ENCODE data around the gene DNAH2.

Gene DNAH2

DNA sequence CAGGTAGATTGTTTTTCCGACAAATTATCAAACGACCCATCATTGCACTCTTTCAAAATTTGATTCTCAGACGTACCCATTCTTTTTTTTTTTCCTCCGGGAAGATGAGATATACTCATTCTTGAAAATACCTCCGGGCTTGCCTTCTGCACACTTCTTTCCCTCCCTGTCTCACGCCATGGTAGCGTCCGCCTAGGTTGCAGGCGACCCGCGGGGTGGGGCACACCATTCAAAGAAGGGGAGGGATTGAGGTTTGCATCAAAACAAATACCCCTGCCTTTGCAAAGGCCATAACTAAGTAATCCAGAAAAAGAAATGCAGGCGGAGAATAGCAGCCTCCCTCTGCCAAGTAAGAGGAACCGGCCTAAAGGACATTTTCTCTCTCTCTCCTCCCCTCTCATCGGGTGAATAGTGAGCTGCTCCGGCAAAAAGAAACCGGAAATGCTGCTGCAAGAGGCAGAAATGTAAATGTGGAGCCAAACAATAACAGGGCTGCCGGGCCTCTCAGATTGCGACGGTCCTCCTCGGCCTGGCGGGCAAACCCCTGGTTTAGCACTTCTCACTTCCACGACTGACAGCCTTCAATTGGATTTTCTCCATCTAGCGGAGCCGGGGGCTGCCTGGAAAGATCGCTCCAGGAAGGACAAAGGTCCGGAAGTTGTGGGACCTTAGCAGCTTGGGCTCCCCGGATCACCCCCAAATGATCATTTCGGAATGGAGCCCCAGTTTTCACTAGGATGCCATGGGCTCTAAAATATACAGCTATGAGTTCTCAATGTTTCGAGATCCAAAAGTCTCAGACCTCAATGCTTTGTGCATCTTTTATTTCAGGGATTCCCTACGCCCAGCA, 31.1 kb upstream of the DNAH2 start:
- Histone ChIP-seq H3K27ac (ENCODE audit: insufficient read depth, low read depth, low read length, poor library complexity, severe bottlenecking) (peak overlapping the region; percentile 99), H3K4me1 (ENCODE audit: control insufficient read depth, insufficient read depth, low read length) (peaks cover 17% of the 10 kb centered on the region), H3K27me3 (ENCODE audit: control insufficient read depth, insufficient read depth, low read length, poor library complexity, severe bottlenecking) (no peaks in the 10 kb centered on the region), H3K36me3 (ENCODE audit: control insufficient read depth, insufficient read depth, low read length) (no peaks in the 10 kb centered on the region), H3K4me3 (ENCODE audit: insufficient read depth, low read depth, low read length) (peak overlapping the region; percentile 78), H3K9me3 (ENCODE audit: control insufficient read depth, low read length) (no peaks in the 10 kb centered on the region)
- WGBS, 2 experiments = 0% methylated on average over 30 of the region's 30 CpGs

DNA sequence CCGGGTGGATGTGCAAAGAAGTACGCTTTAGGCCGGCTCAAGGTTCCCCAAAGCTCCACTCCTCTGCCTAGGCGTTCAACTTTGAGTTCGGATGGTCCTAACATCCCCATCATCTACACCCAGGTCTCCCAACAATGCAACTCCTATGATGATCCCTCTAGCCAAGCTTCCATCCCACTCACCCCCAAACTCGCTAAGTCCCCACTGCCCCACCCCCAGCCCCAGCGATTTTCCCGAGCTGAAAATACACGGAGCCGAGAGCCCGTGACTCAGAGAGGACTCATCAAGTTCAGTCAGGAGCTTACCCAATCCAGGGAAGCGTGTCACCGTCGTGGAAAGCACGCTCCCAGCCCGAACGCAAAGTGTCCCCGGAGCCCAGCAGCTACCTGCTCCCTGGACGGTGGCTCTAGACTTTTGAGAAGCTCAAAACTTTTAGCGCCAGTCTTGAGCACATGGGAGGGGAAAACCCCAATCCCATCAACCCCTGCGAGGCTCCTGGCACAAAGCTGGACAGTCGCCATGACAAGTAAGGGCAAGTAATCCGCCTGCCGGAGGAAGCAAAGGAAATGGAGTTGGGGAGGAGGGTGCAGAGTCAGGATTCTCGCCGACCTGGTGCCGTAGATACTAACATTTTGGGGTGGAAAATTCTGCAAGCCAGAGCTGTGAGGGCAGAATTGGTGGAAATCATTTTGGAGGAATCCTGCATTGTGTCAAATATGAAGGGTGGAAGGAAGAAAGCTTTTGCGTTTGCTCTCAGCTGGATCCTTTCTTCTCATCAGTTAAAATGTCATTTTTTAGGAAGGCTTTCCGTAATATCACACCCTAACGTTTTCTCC, 30.3 kb upstream of the DNAH2 start, which contains the start of gene TP53:
TP53 (minus strand) TSS at position 419 of the 836 bp plus-strand sequence. CDS start 10,896 bp downstream, outside the sequence.
- Histone ChIP-seq H3K4me1 (ENCODE audit: control insufficient read depth, insufficient read depth, low read length) (peaks cover 17% of the 10 kb centered on the region), H3K9me3 (ENCODE audit: control insufficient read depth, low read length) (no peaks in the 10 kb centered on the region), H3K36me3 (ENCODE audit: control insufficient read depth, insufficient read depth, low read length) (no peaks in the 10 kb centered on the region), H3K4me3 (ENCODE audit: insufficient read depth, low read depth, low read length) (peak within 1 kb of the TSS; percentile 92), H3K27ac (ENCODE audit: insufficient read depth, low read depth, low read length, poor library complexity, severe bottlenecking) (peak within 1 kb of the TSS; percentile 99), H3K27me3 (ENCODE audit: control insufficient read depth, insufficient read depth, low read length, poor library complexity, severe bottlenecking) (no peaks in the 10 kb centered on the region)
- WGBS, 2 experiments = 0 to 1% methylated on average over 30 of the region's 30 CpGs

DNA sequence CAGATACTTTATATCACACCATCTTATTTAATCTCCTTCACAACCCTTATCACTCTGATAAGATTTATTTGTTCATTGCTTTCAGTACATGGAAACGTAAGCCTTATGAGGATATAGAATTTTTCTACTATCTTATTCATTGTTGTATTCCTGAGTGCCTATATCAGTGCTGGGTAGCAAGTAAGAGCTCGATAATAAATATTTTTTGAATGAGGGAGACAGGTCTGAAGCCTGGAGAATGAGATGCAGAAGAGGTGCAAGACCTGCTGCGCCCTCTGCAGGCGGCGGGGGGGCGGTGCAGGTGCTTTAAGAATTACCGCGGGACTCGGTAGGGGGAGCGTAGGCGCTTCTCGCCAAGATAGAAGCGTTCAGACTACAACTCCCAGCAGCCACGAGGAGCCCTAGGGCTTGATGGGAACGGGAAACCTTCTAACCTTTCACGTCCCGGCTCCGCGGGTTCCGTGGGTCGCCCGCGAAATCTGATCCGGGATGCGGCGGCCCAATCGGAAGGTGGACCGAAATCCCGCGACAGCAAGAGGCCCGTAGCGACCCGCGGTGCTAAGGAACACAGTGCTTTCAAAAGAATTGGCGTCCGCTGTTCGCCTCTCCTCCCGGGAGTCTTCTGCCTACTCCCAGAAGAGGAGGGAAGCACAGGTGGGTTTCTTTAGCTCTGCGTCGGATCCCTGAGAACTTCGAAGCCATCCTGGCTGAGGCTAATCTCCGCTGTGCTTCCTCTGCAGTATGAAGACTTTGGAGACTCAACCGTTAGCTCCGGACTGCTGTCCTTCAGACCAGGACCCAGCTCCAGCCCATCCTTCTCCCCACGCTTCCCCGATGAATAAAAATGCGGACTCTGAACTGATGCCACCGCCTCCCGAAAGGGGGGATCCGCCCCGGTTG, 29.4 kb upstream of the DNAH2 start, which contains the start of gene WRAP53:
WRAP53 (plus strand) TSS at position 570 of the 900 bp plus-strand sequence; CDS start at position 742, 172 bp downstream.
- H3K27me3 ChIP-seq (ENCODE audit: control insufficient read depth, insufficient read depth, low read length, poor library complexity, severe bottlenecking) = no peaks in the 10 kb centered on the region
- 0 to 1% methylated on average over 50 to 51 of the region's 51 CpGs for WGBS, 2 experiments
- no peaks in the 10 kb centered on the region for H3K9me3 ChIP-seq (ENCODE audit: control insufficient read depth, low read length)
- H3K4me1 ChIP-seq (ENCODE audit: control insufficient read depth, insufficient read depth, low read length) = peaks cover 17% of the 10 kb centered on the region
- H3K27ac ChIP-seq (ENCODE audit: insufficient read depth, low read depth, low read length, poor library complexity, severe bottlenecking) = peak within 1 kb of the TSS; percentile 99
- H3K4me3 ChIP-seq (ENCODE audit: insufficient read depth, low read depth, low read length) = peak within 1 kb of the TSS; percentile 92
- H3K36me3 ChIP-seq (ENCODE audit: control insufficient read depth, insufficient read depth, low read length) = no peaks in the 10 kb centered on the region

DNA sequence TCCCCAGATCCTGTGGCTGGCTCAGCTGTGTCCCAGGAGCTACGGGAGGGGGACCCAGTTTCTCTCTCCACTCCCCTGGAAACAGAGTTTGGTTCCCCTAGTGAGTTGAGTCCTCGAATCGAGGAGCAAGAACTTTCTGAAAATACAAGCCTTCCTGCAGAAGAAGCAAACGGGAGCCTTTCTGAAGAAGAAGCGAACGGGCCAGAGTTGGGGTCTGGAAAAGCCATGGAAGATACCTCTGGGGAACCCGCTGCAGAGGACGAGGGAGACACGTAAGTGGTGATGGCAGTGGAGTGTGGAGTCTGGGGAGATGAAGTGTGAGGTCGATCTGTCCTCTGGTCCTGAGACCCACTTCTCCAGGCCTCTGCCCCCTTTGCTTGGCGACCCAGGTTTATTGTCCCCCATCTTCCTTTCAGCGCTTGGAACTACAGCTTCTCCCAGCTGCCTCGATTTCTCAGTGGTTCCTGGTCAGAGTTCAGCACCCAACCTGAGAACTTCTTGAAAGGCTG, 28.7 kb upstream of the DNAH2 start:
- Histone ChIP-seq H3K9me3 (ENCODE audit: control insufficient read depth, low read length) (no peaks in the 10 kb centered on the region), H3K36me3 (ENCODE audit: control insufficient read depth, insufficient read depth, low read length) (no peaks in the 10 kb centered on the region), H3K4me3 (ENCODE audit: insufficient read depth, low read depth, low read length) (peak overlapping the region; percentile 92), H3K27me3 (ENCODE audit: control insufficient read depth, insufficient read depth, low read length, poor library complexity, severe bottlenecking) (no peaks in the 10 kb centered on the region), H3K27ac (ENCODE audit: insufficient read depth, low read depth, low read length, poor library complexity, severe bottlenecking) (peak overlapping the region; percentile 75), H3K4me1 (ENCODE audit: control insufficient read depth, insufficient read depth, low read length) (peaks cover 17% of the 10 kb centered on the region)
- WGBS, 2 experiments = 22% methylated on average over 13 of the region's 13 CpGs

DNA sequence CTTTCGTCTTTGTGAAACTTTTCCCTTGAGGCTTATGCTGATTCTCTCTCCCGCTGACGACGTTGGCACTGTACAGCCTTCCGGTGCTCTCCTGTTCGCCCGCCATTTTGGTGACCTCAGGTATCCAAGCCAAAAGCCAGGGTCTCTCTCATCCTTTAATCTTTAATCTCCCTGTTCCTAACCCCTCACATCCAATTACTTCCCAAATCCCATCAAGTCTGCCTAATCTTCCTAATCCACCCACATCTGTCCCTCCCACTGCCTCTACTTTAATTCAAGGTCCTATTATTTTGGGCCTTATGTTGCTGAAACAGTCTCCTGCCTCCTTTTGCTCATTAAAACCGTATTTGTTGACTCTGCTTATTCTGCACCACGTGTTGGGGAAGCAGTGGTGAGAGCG, 22.0 kb upstream of the DNAH2 start:
- Histone ChIP-seq H3K4me1 (ENCODE audit: control insufficient read depth, insufficient read depth, low read length) (no peaks in the 10 kb centered on the region), H3K27me3 (ENCODE audit: control insufficient read depth, insufficient read depth, low read length, poor library complexity, severe bottlenecking) (no peaks in the 10 kb centered on the region), H3K9me3 (ENCODE audit: control insufficient read depth, low read length) (no peaks in the 10 kb centered on the region), H3K36me3 (ENCODE audit: control insufficient read depth, insufficient read depth, low read length) (no peaks in the 10 kb centered on the region), H3K4me3 (ENCODE audit: insufficient read depth, low read depth, low read length) (no peak overlapping the region), H3K27ac (ENCODE audit: insufficient read depth, low read depth, low read length, poor library complexity, severe bottlenecking) (no peak overlapping the region)
- WGBS, 2 experiments = 94% methylated on average over 10 of the region's 10 CpGs

DNA sequence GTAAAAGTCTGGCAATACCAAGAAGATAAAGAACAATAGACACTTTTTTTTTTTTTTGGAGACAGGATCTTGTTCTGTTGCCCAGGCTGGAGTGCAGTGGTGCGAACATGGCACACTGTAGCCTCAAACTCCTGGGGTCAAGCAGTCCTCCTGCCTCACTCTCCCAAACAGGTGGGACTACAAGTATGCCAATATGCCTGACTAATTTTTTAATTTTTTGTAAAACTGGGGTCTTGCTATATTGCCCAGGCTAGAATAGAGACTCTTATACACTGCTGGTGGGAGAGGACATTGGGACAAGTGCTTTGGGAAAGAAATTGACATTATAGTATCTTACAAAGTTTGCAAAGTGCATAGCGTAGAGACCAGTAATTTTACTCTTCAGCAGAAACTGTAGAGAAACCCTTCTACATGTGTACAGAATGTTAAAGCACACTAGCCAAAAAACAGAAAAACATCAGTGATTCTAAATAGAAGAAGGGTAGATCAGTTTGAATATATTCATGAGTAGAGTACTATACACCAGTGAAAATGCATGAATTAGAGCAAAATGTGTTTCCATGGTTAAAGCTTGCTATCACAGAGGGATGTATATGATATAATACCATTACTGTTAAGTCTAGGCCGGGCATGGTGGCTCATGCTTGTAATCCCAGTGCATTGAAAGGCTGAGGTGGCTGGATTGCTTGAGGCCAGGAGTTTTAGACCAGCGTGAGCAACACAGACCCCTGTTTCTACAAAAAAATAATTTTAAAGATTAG, 19.5 kb upstream of the DNAH2 start:
- WGBS, 2 experiments = 83 to 92% methylated on average over 3 to 4 of the region's 4 CpGs
- no peaks in the 10 kb centered on the region for H3K27me3 ChIP-seq (ENCODE audit: control insufficient read depth, insufficient read depth, low read length, poor library complexity, severe bottlenecking)
- H3K27ac ChIP-seq (ENCODE audit: insufficient read depth, low read depth, low read length, poor library complexity, severe bottlenecking) = no peak overlapping the region
- no peak overlapping the region for H3K4me3 ChIP-seq (ENCODE audit: insufficient read depth, low read depth, low read length)
- H3K36me3 ChIP-seq (ENCODE audit: control insufficient read depth, insufficient read depth, low read length) = peaks cover 7% of the 10 kb centered on the region
- no peaks in the 10 kb centered on the region for H3K9me3 ChIP-seq (ENCODE audit: control insufficient read depth, low read length)
- peaks cover under 1% of the 10 kb centered on the region for H3K4me1 ChIP-seq (ENCODE audit: control insufficient read depth, insufficient read depth, low read length)

DNA sequence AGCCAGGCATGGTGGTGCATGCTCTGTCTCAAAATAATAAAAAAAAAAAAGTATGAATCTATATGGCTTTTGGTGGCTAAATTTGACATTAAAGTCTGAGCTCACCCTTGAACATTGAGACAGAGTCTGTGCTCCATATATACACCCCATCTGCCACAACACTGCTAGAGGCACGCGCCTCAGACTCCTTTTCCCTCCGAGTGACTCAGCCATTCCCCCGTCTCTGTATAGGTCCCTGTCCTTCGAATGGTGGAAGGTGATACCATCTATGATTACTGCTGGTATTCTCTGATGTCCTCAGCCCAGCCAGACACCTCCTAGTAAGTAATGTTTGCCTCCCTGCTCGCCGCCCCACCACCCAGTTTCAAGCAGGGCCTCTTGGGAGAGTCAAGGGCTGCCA, 17.0 kb upstream of the DNAH2 start:
- Histone ChIP-seq H3K4me1 (ENCODE audit: control insufficient read depth, insufficient read depth, low read length) (peaks cover 8% of the 10 kb centered on the region), H3K36me3 (ENCODE audit: control insufficient read depth, insufficient read depth, low read length) (peaks cover 7% of the 10 kb centered on the region), H3K9me3 (ENCODE audit: control insufficient read depth, low read length) (no peaks in the 10 kb centered on the region), H3K27ac (ENCODE audit: insufficient read depth, low read depth, low read length, poor library complexity, severe bottlenecking) (no peak overlapping the region), H3K4me3 (ENCODE audit: insufficient read depth, low read depth, low read length) (no peak overlapping the region), H3K27me3 (ENCODE audit: control insufficient read depth, insufficient read depth, low read length, poor library complexity, severe bottlenecking) (no peaks in the 10 kb centered on the region)
- 96 to 100% methylated on average over 7 of the region's 7 CpGs for WGBS, 2 experiments

DNA sequence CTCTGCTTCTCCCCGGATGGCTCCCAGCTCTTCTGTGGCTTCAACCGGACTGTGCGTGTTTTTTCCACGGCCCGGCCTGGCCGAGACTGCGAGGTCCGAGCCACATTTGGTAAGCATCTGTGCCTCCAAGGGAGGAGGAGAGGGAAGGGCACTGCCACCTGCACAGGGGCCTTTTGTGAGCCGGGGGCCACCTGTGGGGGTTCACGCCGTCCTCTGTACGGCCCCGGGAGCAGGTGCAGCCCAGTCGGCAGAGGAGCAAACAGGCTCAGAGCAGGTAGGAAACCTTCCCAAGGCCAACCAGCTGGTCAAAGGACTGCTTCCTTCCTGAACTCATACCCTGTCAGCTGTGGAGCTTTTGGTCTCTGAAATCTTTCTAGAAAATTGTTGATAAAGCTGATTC, 15.9 kb upstream of the DNAH2 start:
- WGBS, 2 experiments = 96% methylated on average over 14 of the region's 14 CpGs
- H3K4me1 ChIP-seq (ENCODE audit: control insufficient read depth, insufficient read depth, low read length) = peaks cover 13% of the 10 kb centered on the region
- no peak overlapping the region for H3K4me3 ChIP-seq (ENCODE audit: insufficient read depth, low read depth, low read length)
- peaks cover 7% of the 10 kb centered on the region for H3K36me3 ChIP-seq (ENCODE audit: control insufficient read depth, insufficient read depth, low read length)
- H3K9me3 ChIP-seq (ENCODE audit: control insufficient read depth, low read length) = no peaks in the 10 kb centered on the region
- H3K27ac ChIP-seq (ENCODE audit: insufficient read depth, low read depth, low read length, poor library complexity, severe bottlenecking) = no peak overlapping the region
- H3K27me3 ChIP-seq (ENCODE audit: control insufficient read depth, insufficient read depth, low read length, poor library complexity, severe bottlenecking) = peaks cover 7% of the 10 kb centered on the region

DNA sequence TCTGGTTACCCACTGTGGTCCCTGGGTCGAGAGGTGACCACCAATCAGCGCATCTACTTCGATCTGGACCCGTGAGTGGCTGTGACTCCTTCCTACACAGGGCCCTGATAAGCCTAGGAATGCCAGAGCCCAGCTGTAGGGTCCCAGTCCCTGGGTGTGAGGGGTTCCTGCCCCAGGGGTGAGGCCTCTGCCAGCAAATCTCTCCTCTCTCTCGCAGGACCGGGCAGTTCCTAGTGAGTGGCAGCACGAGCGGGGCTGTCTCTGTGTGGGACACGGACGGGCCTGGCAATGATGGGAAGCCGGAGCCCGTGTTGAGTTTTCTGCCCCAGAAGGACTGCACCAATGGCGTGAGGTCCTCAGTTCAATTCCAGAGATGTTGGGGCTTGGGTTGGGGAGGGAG, 14.8 kb upstream of the DNAH2 start:
- Histone ChIP-seq H3K36me3 (ENCODE audit: control insufficient read depth, insufficient read depth, low read length) (peaks cover 7% of the 10 kb centered on the region), H3K9me3 (ENCODE audit: control insufficient read depth, low read length) (no peaks in the 10 kb centered on the region), H3K4me1 (ENCODE audit: control insufficient read depth, insufficient read depth, low read length) (peaks cover 22% of the 10 kb centered on the region), H3K27ac (ENCODE audit: insufficient read depth, low read depth, low read length, poor library complexity, severe bottlenecking) (no peak overlapping the region), H3K27me3 (ENCODE audit: control insufficient read depth, insufficient read depth, low read length, poor library complexity, severe bottlenecking) (peaks cover 7% of the 10 kb centered on the region), H3K4me3 (ENCODE audit: insufficient read depth, low read depth, low read length) (no peak overlapping the region)
- 92 to 93% methylated on average over 13 of the region's 13 CpGs for WGBS, 2 experiments

Measured in ectodermal cell (in vitro differentiated cells).